ENCODE measurements around the gene MINDY1. TPM values are rescaled to one million over a fixed set of nuclear protein-coding genes. Genes with fewer than 3 reads are reported as not detected.

MINDY1 gene
- total RNA-seq, 1 donor from 2014 or later, result 32.5 TPM

- Mint-ChIP-seq H3K9me3 (ENCODE audit: low read depth) (no peaks in the 10 kb centered on the region), H3K4me3 (ENCODE audit: low read depth) (no peak overlapping the region), H3K4me1 (ENCODE audit: low read depth) (peaks cover 12% of the 10 kb centered on the region), H3K27me3 (no peaks in the 10 kb centered on the region), H3K27ac (peak overlapping the region; percentile 67), H3K36me3 (ENCODE audit: insufficient read depth) (peaks cover 55% of the 10 kb centered on the region)
- TF ChIP-seq, protein P1, sequence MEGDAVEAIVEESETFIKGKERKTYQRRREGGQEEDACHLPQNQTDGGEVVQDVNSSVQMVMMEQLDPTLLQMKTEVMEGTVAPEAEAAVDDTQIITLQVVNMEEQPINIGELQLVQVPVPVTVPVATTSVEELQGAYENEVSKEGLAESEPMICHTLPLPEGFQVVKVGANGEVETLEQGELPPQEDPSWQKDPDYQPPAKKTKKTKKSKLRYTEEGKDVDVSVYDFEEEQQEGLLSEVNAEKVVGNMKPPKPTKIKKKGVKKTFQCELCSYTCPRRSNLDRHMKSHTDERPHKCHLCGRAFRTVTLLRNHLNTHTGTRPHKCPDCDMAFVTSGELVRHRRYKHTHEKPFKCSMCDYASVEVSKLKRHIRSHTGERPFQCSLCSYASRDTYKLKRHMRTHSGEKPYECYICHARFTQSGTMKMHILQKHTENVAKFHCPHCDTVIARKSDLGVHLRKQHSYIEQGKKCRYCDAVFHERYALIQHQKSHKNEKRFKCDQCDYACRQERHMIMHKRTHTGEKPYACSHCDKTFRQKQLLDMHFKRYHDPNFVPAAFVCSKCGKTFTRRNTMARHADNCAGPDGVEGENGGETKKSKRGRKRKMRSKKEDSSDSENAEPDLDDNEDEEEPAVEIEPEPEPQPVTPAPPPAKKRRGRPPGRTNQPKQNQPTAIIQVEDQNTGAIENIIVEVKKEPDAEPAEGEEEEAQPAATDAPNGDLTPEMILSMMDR (IDR thresholded peaks at IDR 0.05; ENCODE audit: unreplicated experiment), result no peak
- DNase-seq (ENCODE audit: low spot score, unreplicated experiment), result no peak
Measured at GRCh38 chr1:150965605-150966004, 41.1 kb downstream of the MINDY1 start.

- H3K4me3 Mint-ChIP-seq (ENCODE audit: low read depth), result no peak overlapping the region
- peaks cover 62% of the 10 kb centered on the region for H3K36me3 Mint-ChIP-seq (ENCODE audit: insufficient read depth)
- DNase-seq (ENCODE audit: low spot score, unreplicated experiment), result no peak
- H3K27ac Mint-ChIP-seq, result peak overlapping the region; percentile 71
- TF ChIP-seq, protein P1 (IDR thresholded peaks at IDR 0.05; ENCODE audit: unreplicated experiment), result no peak
- no peaks in the 10 kb centered on the region for H3K9me3 Mint-ChIP-seq (ENCODE audit: low read depth)
- no peaks in the 10 kb centered on the region for H3K27me3 Mint-ChIP-seq
- peaks cover 7% of the 10 kb centered on the region for H3K4me1 Mint-ChIP-seq (ENCODE audit: low read depth)
Measured at GRCh38 chr1:150964164-150964489, 42.6 kb downstream of the MINDY1 start.

- TF ChIP-seq, protein P1 (IDR thresholded peaks at IDR 0.05; ENCODE audit: unreplicated experiment), result no peak
- Mint-ChIP-seq H3K27ac (peak overlapping the region; percentile 71), H3K36me3 (ENCODE audit: insufficient read depth) (peaks cover 61% of the 10 kb centered on the region), H3K4me1 (ENCODE audit: low read depth) (peaks cover 2% of the 10 kb centered on the region), H3K4me3 (ENCODE audit: low read depth) (no peak overlapping the region), H3K27me3 (no peaks in the 10 kb centered on the region), H3K9me3 (ENCODE audit: low read depth) (no peaks in the 10 kb centered on the region)
- no peak for DNase-seq (ENCODE audit: low spot score, unreplicated experiment)
Measured at GRCh38 chr1:150963321-150964163, 43.2 kb downstream of the MINDY1 start.

DNA sequence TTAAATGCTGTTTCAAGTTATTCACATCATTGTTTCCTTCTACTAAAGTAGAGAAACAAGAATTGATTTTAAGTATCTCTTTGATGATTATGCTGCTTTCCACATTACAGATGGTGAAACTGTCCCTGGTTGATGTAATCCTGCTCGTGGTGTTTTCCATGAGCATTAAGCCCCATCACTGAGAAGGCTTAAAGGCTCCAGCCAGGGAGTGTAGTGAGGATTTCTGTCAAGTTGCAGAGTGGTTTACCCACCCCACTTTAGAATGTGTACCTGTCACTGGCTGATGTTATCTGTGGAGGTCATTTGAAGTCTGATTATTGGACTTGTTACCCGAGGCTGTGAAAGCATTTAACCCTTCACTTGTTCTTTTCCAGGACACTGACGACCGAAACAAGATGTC lies 44.9 kb downstream of the MINDY1 start:
- Mint-ChIP-seq H3K4me1 (ENCODE audit: low read depth) (peaks cover 2% of the 10 kb centered on the region), H3K4me3 (ENCODE audit: low read depth) (no peak overlapping the region), H3K27ac (peak overlapping the region; percentile 9), H3K9me3 (ENCODE audit: low read depth) (no peaks in the 10 kb centered on the region), H3K36me3 (ENCODE audit: insufficient read depth) (peaks cover 53% of the 10 kb centered on the region), H3K27me3 (no peaks in the 10 kb centered on the region)
- no peak for DNase-seq (ENCODE audit: low spot score, unreplicated experiment)
- TF ChIP-seq, protein P1 (IDR thresholded peaks at IDR 0.05; ENCODE audit: unreplicated experiment), result no peak

DNA sequence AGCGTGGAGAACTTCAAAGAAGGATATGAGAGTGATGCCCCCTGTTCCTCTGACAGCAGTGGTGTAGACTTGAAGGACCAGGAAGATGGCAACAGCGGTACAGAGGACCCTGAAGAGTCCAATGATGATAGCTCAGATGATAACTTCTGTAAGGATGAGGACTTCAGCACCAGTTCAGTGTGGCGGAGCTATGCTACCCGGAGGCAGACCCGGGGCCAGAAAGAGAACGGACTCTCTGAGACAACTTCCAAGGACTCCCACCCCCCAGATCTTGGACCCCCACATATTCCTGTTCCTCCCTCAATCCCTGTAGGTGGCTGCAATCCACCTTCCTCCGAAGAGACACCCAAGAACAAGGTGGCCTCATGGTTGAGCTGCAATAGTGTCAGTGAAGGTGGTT lies 46.1 kb downstream of the MINDY1 start:
- DNase-seq (ENCODE audit: low spot score, unreplicated experiment), result no peak
- no peaks in the 10 kb centered on the region for H3K9me3 Mint-ChIP-seq (ENCODE audit: low read depth)
- H3K4me1 Mint-ChIP-seq (ENCODE audit: low read depth), result peaks cover 2% of the 10 kb centered on the region
- peaks cover 51% of the 10 kb centered on the region for H3K36me3 Mint-ChIP-seq (ENCODE audit: insufficient read depth)
- TF ChIP-seq, protein P1 (IDR thresholded peaks at IDR 0.05; ENCODE audit: unreplicated experiment), result no peak
- H3K27ac Mint-ChIP-seq, result no peak overlapping the region
- no peaks in the 10 kb centered on the region for H3K27me3 Mint-ChIP-seq
- no peak overlapping the region for H3K4me3 Mint-ChIP-seq (ENCODE audit: low read depth)

All from progenitor cell of endocrine pancreas (in vitro differentiated cells).